PC-9 (cell line): ENCODE data around the gene OGFOD2.

Experiments used
- CTCF ChIP-seq: fragments of 200-600 bp; sonication (generic); conservative IDR thresholded peaks from 2 replicates; pipeline ENCODE4 v1.6.1; 2017; ENCODE audit warnings: mixed run types, antibody characterized with exemption, mild to moderate bottlenecking, moderate library complexity
- EZH2 ChIP-seq: fragments of 200-600 bp; sonication (generic); IDR thresholded peaks from 2 replicates; pipeline ENCODE4 v1.8.0; 2017; ENCODE audit warnings: antibody characterized with exemption, low read depth

- TF ChIP-seq CTCF = no peak
- no peak for TF ChIP-seq EZH2
Measured at GRCh38 chr12:123017753-123018152, 42.7 kb downstream of the OGFOD2 start.
